ENCODE data around the gene TMEM163.

GRCh38 chr2:134674687-134675086 is 44.1 kb downstream of the TMEM163 start:
- TF ChIP-seq POLR2A (IDR thresholded peaks at IDR 0.05; ENCODE audit: low read depth) (no peak), POLR2AphosphoS5 (IDR thresholded peaks at IDR 0.05) (no peak)

All from esophagus muscularis mucosa (tissue), 2 donors.